ENCODE measurements around the gene UPK3B.
"Not testable (repeated sequence)": the region's sequence is repeated elsewhere in the genome, so short reads cannot be mapped to it uniquely, and the experiment has no call there.

GRCh38 chr7:76502836-76503235 is 7.5 kb upstream of the UPK3B start:
- not testable (repeated sequence) for TF ChIP-seq CTCF (IDR thresholded peaks at IDR 0.05; ENCODE audit: borderline replicate concordance, extremely low read depth, low read length, poor library complexity, severe bottlenecking); EZH2 (IDR thresholded peaks at IDR 0.05; ENCODE audit: borderline replicate concordance, low read depth, low read length, severe bottlenecking)

Data from DND-41 (cell line).